Measurements from ENCODE around the gene PHC2.

GRCh38 chr1:33284049-33284448 is 146.8 kb downstream of the PHC2 start:
- TF ChIP-seq POLR2A (IDR thresholded peaks at IDR 0.05) (no peak), CTCF (IDR thresholded peaks at IDR 0.05) (no peak), POLR2AphosphoS5 (IDR thresholded peaks at IDR 0.05) (no peak), EP300 (IDR thresholded peaks at IDR 0.05) (no peak)
